HG02870 (cell line): ENCODE data around the gene RBM39.
"Not testable (repeated sequence)": the region's sequence is repeated elsewhere in the genome, so short reads cannot be mapped to it uniquely, and the experiment has no call there.

Experiments
- ATAC-seq: cut with Tn5 transposase; IDR thresholded peaks from one replicate; pipeline ENCODE4 v1.9.1; 2021; ENCODE audit warnings: mild to moderate bottlenecking, moderate library complexity; ENCODE audit not compliant: unreplicated experiment

The RBM39 gene

DNA sequence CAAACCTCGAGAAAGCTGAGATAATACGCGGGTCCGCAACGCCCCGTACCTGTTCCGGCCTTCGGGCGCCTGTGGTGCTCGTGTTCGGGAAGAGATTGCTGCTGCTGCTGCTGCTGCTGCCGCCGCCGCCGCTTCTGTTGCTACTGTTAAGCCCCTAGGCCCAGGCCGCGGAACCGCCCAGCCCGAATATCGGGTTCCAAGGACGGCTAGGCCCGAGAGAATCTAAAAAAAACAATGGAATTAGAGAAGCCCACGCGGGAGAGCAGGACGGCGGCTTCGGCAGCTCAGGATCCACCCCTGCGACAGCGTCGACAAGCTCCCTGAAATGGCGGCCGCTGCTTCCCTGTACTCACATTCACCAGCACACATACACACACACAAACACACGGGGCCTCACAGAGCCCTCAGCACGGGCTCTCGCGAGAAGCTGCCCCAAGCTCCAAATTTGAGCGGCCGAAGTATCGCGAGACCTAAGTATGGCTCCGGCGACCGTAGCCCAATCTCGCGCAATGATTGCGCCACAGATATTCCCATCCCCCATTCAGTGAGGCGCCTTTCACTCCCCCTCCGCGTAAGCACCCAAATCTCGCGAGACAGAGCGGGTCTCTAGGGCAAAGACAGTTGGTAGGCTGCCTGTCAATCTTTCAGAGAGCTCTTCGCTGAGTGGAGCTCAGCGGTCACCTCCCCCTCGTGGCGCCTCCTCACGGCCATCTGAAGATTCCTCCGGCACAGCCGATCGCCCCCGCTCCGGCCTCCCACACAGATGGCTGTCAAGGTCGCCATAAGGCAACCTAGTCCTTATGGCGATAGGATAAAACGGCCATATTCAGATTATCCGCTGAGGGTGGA, at the start of gene RBM39:
RBM39 (minus strand) TSS at position 369 of the 849 bp plus-strand sequence. CDS start 1,386 bp downstream, outside the sequence.
- peak; percentile 81 for ATAC-seq

DNA sequence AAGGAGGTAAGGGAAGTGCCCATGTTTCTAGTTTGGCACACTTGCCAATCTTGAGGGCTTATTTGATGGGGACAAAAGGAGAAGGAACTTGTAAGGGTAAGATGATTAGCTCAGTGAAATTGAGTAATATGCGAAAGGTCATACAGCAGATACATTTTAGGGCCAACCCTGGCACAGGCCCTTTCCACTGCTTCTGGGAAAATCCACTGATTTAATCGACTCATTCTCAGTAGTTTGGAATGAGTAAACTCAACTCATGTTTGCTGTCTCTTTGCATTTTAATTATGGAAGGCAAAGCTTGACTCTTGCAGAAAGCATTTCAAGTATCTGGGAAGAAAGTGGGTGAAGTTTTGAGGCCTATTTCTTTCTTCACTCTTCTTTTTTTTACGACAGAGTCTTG, 49.8 kb upstream of the RBM39 start:
- ATAC-seq = no peak

DNA sequence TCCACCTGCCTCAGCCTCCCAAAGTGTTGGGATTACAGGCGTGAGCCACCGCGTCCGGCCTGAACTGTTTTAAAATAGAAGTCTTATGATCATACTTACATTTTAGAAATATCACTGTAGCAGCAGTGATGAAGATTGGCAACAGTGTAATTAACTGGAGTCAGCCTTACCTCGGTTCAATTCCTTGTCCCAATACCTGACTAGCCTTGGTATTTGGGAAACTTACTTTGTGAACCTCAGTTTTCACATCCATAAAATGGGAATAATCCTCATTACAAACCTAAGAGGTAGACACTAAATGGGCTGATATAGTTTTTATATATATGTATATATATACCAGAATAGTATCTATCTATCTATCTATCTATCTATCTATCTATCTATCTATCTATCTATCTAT, 49.0 kb upstream of the RBM39 start:
- ATAC-seq = no peak

DNA sequence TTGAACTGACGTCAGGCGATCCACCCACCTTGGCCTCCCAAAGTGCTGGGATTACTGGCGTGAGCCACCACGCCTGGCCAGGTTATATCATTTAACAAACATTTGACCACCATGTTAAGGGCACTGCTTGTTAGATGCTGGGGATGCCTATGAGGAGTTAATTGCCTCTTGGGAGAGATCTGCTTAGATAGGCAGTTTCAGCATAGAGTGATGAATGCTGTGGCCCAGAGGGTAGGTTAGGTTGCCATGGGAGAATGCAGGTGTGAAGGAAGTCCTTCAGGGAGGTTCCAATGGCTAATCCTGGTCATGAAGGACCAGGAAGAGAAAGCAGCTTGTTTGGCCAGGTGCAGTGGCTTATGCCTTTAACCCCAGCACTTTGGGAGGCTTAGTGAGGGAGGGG, 46.7 kb upstream of the RBM39 start:
- no peak for ATAC-seq

DNA sequence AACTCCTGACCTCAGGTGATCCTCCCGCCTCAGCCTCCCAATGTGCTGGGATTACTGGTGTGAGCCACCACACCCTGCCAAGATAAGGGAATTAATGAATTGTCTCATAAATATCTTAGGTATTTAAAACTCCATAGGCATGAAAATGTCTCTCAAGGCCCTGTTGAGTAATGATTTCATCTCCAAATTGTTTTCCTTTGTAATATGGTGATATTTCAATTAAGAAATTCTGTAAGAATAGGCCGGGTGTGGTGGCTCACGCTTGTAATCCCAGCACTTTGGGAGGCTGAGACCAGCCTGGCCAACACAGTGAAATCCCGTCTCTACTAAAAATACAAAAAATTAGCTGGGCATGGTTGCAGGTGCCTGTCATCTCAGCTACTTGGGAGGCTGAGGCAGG, 43.5 kb upstream of the RBM39 start:
- ATAC-seq = not testable (repeated sequence)

DNA sequence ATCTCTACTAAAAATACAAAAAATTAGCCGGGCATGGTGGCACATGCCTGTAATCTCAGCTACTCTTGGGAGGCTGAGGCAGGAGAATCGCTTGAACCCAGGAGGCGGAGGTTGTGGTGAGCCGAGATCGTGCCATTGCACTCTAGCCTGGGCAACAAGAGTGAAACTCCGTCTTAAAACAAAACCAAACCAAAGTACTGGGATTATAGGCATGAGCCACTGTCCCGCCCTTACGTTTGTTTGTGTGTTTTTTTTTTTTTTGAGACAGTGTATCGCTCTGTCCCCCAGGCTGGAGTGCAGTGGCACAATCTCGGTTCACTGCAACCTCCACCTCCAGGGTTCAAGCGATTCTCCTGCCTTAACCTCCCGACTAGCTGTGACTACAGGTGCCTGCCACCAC, 41.8 kb upstream of the RBM39 start:
- ATAC-seq = not testable (repeated sequence)

DNA sequence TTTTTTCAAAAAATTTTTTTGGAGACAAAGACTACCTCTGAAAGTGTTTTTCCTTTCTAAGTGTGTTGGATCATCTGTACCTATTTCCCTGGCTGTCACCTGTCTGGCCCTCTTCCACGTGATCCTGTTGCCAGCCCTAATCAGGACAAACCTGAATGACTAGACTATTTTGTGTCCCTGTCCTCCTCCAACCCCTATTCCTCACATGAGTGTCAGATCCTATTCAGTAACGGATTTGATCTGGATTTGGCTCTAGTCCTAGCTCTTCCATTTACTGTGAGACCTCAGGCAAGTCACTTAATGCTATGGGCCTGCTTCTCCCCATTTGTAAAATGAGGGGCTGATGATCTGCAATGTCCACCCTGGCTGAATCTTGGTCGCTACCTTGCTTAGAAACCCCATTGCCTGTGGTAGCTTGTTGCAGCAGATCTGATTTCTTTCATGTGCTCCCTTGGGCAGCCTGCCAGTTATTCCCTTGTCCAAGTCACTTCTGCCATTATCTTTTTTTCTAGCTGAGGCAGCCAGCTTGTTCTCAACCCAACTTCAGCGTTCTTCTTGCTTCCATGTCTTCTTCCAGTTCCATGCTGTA, 34.5 kb upstream of the RBM39 start:
- ATAC-seq = no peak

DNA sequence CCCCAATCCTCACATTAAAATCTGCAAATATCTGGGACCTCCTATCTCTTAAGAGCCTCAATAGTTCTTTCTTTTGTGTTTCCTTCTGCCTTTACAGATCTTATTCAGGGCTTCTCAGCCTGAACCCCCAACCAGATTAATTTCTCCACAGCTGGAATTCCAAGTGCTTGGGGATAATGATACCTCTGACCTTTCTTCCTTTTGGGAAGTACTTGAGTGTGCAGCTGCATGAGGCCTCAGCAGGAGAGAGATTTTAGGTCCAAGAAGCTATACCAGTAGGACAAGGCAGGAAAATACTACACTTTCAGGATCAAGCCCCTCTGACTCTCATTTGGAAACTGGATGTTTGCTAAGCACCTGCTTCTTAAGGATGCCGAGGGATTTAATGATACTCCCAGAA, 32.3 kb upstream of the RBM39 start:
- no peak for ATAC-seq

DNA sequence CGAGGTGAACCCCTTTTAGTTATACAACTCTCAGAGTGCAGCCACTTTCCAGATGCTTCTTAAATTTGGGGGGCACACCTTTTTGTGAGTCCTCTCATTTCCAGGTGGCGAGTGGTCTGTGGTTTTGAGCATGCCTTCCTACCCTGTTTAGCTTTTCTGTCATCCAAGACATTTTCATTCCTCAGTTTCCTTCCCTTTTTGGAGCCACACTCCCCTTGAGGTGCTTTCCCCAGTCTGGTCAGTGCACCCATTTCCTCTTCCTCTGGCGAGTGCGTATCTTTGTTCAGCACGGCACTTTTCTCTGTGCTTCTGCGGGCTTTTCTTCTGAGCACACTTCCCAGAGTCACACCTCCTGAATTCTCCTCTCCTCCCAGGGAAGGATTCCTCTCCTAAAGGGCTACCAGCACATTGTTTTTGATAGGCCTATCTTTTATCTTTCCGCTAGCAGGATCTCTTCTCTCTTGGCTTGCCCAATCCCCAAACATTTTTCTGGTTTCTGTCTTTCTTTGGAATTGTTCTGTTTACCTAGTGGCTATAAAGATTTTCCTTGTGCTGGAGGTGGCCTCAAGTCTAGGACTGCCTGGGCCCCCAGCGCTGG, 31.2 kb upstream of the RBM39 start:
- ATAC-seq = no peak

DNA sequence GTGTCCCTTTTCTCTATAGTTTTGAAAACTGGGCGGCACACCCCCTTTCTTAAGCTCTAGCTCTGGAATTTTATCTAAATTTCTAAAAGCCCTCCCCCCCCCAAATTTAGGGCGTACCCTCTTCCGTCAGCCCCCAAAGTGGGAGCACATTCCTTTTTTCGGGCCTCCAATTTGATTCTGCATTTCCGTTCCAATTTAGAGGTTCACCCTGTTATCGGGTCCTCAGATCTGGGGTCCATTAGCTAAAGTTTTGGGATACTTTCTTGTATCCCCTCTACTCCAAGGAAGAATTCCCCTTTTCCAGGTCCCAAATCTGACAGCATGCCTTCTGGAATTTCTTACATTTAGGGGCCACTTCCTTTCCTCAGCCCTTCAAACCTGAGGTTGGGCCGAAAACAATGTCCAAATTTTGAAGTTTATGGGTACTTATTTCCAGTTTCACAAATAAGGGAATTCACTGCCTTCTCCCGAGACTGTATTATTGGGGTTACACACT, 30.6 kb upstream of the RBM39 start:
- ATAC-seq = no peak

DNA sequence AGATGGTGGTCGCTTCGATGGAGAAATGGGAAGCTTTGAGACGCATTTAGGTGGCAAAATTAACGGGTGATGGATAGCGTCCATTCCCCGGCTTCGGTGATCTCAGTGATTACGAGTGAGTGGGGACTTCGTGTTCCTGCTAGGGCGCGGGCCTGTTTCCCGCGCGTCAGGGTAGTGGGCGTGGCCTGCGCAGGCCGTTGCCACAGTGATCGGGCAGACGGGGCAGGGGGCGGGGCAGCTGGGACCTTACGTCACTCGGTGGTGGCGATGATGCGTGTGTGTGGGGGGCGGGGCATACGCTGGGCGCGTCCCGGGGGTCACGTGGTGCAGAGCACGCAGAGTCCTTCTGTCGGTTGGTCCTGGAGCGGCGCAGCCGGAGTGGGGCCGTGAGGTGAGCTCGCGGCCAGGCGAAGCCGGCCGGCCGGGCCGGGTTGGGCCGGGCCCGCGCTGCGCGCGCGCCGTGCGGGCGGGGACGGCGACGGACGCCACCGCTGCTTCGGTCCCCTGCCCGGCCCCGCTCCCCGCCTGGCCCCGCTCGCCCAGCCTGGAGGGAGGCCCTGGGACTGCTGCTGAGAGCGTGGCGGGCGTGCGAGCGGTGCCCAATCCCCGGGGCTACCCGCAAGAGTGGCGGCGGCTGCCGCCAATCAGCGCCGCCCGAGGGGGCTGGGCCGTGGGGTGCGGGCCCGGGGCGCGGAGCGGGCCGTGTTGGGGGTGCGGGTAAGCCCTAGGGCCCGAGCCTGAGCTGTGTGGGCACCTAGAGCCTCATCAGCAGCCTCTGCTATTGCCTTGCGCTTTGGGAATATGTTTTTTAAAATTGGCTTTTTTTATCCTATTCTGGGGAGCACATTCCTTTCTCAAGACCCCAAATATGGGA, 29.9 kb upstream of the RBM39 start, which contains the start of gene PHF20:
PHF20 (plus strand) TSS at position 327 of the 874 bp plus-strand sequence. CDS start 29,508 bp downstream, outside the sequence.
- peak; percentile 67 for ATAC-seq

DNA sequence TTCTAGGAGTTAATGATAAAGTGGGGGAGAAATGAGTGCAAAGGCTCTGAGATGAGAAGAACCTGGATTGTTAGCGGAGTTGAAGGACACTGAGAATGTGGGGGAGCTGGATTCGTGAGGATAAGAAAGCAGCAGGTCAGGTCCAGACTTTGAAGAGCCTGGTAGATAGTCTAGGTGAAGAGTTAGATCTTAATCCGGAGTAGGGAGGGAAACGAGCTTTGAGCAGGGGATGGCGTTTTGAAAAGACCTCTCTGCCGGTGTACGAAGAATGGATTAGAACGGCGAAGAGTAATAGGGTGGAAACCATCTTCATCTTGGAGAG, 29.3 kb upstream of the RBM39 start:
- ATAC-seq = no peak

DNA sequence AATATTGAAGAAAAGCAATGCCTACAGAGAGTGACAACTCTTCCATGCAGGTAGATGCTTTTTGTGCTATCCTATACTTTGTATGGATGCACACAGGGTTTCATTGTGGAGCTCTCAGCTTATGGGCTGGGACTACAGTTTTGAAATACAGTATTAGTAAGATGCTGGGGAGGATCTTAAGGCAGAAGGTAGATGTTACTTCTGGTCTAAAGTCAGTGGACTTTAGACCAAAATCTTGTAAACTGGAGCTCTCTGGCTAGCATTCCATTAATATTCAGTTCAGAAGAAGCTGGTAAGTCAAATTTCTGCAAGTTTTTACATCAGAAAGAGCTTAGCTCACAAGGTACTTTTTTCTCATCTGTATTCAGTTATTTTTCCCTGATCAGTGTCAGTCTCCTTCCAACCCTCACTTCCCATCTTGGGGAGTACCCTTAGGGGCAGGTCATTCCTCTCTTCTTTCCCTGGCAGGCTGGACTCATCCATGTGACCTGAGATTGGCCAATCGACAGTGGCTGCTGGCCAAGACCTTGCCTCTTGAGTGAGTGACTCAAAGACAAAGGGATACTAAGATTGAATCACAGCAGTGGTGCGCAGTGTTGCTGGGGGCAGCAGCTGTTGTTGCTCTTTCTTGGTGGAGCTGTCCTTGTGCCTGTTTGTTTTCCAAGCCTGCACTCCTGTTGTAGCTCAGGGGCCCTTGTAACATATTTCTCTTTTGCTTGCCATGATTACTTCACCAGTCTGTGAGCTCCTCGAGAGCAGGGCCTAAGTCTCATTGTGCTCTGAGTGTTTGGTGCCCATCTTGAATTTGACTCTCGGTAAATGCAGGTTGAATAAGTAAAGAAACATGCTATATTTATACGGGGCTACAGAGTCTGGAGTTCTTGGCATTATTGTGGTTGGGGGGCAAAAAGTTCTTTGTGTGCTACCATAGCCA, 26.9 kb upstream of the RBM39 start:
- ATAC-seq = no peak

DNA sequence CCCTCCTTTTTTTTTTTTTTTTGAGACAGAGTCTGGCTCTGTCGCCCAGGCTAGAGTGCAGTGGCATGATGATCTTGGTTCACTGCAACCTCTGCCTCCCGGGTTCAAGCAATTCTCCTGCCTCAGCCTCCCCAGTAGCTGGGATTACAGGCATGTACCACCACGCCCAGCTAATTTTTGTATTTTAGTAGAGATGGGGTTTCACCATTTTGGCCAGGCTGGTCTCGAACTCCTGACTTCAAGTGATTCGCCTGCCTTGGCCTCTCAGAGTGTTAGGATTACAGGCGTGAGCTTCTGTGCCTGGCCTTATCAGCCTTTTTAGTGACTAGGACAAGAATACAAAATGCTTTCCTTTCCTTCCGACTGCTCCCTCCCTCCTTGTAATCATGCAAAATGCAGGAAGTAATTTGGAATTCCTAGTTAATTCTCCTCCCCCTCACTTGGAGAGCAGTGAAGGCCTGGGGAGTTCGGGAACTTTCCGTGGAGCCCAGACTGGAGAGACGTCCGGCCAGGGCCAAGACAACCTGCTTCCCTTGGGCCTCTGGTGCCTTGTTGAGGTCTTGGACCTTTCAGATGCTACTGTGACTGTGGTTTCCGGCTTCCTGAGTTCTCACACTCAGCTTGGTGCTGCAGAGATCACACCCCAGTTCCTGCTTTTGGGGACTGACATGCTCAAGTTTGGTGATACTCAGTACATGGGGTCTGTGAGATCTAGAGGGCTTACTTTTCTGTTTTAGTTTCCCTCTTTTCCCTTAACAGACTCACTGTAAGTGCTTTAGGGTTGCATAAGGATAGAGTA, 25.8 kb upstream of the RBM39 start:
- ATAC-seq = peak; percentile 54

DNA sequence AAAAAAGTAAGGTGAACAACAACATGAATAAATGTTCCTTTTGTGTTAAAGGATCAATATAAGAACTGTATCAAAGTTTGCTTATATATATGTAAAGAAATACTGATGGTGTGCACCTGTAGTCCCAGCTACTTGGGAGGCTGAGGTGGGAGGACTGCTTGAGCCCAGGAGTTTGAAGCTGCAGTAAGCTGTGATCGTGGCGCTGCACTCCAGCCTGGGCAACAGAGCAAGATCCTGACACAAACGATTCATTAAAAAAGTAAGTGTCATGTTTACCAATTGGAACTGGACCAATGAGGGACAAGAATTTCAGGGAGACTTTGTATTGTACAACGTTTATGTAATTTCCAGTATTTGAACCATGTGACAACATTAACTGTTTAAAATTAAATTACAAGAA, 24.8 kb upstream of the RBM39 start:
- ATAC-seq = no peak

DNA sequence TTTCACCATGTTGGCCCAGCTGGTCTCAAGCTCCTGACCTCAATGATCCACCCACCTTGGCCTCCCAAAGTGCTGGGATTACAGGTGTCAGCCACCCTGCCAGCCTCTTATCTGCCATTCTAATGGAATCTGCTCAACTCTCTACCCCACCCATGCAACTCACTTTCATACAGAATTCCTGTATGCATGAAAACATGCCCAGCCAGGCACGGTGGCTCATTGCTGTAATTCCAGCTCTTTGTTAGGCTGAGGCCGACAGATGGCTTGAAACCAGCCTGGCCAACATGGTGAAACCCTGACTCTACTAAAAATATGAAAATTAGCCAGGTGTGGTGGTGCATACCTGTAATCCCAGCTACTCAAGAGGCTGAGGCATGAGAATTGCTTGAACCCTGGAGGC, 22.9 kb upstream of the RBM39 start:
- ATAC-seq = not testable (repeated sequence)

DNA sequence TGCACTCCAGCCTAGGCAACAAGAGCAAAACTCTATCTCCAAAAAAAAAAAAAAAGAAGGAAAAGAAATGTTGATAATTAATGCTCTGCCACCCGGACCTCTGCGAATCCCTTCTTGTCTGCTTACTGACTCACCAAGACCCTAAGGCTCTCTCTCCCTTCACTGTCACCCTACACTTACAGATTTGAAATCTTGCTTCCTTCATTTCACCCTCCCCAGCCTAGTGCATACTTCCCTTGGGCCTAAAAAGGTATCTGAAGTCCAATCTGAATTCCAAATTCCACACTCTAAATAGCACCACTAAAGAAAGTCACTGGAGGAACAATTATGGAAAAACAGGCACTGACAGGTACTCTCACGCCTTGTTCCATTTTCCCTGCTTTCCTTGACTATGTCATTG, 20.4 kb upstream of the RBM39 start:
- ATAC-seq = no peak

DNA sequence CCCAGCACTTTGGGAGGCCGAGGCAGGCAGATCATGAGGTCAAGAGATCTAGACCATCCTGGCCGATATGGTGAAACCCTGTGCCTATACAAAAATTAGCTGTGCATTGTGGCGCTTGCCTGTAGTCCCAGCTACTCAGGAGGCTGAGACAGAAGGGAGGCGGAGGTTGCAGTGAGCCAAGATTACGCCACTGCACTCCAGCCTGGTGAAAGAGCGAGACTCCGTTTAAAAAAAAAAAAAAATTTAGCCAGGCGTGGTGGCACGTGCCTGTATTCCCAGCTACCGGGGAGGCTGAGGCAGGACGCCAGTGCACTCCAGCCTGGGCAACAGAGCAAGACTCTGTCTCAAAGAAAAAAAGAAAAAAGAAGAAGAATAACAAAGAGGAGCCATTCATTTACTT, 19.5 kb upstream of the RBM39 start:
- ATAC-seq = not testable (repeated sequence)

DNA sequence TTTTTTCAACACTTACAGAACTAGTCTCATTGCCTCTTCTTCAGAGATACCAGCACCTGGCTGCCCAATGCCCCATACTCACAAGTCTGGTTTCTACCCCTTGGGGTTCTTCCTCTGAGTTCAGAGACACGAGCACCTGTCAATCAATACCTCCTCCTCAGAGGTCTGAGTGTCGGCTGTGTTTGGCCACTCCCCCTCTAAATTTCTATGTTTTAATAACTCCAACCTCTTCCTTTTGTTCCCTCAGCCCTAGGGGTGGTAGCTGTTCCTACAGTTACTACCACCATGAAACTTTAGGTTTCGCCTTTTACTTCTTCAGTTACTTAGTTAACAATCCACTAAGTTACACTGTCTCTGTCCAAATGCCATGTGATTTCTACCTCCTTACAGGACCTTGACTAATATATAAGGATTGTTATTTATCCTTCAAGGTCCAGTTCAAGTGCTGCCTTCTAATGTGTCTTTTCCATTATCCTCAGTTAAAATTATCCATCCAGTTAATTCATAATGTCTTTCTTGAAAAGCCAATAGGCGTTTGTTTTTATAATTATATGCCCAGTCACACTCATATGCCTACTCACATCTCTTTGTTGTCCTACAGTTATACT, 15.1 kb upstream of the RBM39 start:
- ATAC-seq = no peak
